ENCODE measurements around the gene PRF1. TPM values are rescaled to one million over a fixed set of nuclear protein-coding genes. Genes with fewer than 3 reads are reported as not detected.

Gene PRF1
- total RNA-seq, 2 experiments from 2014 or later, result 165 to 170 TPM

DNA sequence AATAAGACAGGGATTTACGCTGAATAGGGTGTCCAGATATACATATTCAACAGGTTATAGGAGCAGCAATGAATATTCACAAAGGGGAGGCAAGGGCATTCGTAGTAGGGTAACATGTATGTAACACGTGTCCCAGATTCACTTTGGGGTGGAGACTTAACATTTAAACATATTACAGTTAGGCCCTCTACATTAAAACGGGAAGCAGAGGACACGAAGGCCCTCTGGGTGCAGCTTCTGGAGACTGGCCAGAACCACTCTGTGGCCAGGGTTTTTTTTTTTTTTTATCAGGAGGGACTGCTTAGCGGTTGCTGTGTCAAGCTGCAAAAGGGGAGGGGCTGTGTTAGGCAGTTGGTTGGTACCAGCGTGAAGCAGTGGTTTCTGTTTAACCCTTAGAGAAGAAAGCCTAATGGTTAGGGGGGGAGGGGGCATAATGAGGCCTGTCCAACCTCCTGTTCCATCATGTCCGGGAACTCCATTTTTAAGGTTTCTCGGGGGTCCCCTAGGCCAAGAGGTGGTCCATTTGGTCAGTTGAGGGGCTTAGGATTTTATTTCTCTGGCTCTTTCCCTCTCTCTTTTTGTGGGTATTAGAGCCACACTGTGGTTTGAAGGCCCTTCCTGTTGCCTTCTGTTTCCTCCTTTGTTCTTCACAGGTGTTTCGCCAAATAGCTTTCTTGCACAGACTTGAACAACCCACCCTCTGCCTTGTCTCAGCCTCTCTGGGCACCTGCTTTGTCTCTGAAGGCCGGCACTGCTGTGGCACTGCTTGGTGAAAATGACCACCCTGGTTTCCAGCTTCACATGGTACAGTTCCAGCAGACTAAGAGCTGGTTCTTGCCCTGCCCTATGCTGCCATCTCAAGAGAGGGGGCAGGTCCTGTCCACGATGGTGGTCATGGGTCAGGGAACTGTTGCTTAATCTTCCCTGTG, 26.4 kb downstream of the PRF1 start:
- Mint-ChIP-seq H3K4me1 (peaks cover 60% of the 10 kb centered on the region), H3K4me3 (peak overlapping the region; percentile 69), H3K27me3 (peaks cover 5% of the 10 kb centered on the region), H3K27ac (peak overlapping the region; percentile 74), H3K36me3 (no peaks in the 10 kb centered on the region), H3K9me3 (no peaks in the 10 kb centered on the region)
- POLR2A ChIA-PET, result interaction anchor here (0.6 to 4.3 kb wide), 6 partner anchors 9 to 171 kb away, joined by 3 to 33 read pairs (median 4); partner anchors contain the start of gene PRF1
- DNase-seq, result no peak
- peak; percentile 8 for ATAC-seq (ENCODE audit: low read depth)

DNA sequence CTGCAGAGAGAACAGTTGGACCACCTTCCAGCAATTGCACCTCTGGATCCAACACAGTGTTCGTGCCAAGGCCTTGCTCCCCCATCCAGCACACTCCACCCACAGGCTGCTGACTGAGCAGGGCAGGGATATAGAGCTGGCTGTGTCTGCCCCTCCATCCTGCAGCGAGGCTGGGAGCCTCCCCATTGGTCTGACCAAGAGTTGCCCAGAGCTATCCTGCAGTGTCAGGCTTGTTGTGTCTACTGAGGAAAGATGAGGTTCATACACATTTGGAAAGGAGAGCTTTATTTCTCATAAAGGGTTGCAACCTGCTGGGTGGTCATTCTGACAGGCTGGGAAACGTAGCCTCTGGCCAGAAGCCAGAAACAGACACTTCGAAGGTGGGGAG, 27.1 kb downstream of the PRF1 start:
- POLR2A ChIA-PET, result interaction anchor here (0.6 to 4.3 kb wide), 3 partner anchors 17 to 170 kb away, joined by 3 to 33 read pairs (median 12); partner anchors contain the start of gene PRF1
- ATAC-seq (ENCODE audit: low read depth) (no peak), DNase-seq (no peak)
- Mint-ChIP-seq H3K27ac (peak overlapping the region; percentile 55), H3K4me1 (peaks cover 60% of the 10 kb centered on the region), H3K4me3 (no peak overlapping the region), H3K9me3 (no peaks in the 10 kb centered on the region), H3K27me3 (peaks cover 5% of the 10 kb centered on the region), H3K36me3 (no peaks in the 10 kb centered on the region)

DNA sequence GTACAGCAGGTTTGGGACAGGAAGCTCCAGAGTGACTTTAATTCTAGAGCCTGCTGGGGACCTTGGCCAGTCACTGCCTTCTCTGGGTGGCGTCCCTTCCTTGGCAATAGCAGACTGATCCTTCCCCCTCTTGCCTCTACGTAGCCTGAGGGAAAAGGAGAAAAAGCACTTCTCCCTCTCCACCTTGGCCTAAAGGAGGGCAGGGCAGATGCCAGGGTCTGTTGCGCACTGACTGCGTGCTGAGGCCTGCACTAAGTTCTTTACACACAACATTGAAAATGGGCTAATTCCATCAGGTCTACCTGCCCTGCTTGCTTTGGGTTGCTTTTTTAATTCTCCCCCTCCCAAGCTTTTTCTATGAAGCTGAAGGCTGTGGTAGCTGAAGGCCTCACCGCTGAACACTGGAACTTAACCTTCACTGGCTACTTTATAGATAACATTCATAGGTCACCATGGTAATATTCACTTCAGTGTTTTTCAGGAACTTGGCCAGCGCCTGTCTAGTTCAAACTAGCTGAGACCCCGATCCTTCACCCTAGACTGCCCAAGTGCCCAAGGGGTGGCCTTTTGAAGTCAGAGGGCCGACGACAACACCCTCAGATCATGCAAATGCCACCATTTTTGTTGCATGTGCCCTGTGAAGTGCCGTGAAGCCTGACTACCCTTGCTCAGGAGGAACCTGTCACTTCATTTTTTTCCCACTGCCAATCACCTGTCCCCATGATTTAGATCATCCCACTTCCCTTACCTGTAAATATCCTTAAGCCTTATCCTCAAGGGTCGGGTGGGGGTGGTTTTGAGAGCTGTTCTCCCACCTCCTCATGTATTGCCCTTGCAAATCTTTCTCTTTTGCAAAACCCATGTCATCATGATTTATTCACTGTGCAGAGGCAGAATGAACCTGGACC, 28.7 kb downstream of the PRF1 start:
- ATAC-seq (ENCODE audit: low read depth) (no peak), DNase-seq (no peak)
- Mint-ChIP-seq H3K27me3 (peaks cover 5% of the 10 kb centered on the region), H3K27ac (no peak overlapping the region), H3K36me3 (no peaks in the 10 kb centered on the region), H3K9me3 (no peaks in the 10 kb centered on the region), H3K4me3 (no peak overlapping the region), H3K4me1 (peaks cover 56% of the 10 kb centered on the region)
- POLR2A ChIA-PET, result no interaction called here

DNA sequence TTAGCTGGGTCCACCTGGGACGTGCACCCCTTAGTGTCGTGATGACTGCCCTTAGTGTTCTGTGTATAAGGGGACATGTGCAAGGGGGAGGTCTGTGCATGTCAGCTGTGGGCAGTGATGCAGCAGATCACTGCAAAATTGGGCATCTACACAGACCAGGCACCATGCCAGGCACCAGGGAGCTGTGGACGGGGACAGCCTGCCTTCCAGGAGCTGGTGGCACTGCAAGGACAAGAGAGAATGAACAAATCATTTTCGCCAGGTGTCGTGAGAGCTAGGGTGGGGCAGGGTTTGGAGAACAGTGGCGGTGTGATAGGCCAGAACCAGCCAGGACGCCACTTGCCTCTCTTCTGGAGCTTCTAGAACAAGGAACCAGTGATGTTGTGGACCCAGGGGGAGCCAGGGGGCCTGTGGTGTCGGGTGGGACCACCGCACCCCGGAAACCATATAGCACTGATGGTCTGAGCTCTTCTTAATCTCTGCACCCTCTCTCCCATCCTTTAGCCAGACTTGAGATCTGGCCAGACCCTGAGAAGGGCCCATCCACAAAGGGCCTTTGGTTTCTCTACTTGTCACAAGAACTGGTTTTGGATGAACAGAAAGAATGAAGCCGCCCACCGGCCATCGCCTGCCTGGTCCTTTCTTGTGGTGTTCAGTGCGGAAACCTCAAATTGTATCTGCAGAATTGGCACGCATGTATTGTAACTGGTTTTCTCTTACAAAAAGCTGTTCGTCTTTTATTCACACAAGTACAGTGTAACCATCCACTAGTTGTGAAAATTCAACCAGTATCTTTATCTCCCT, 30.7 kb downstream of the PRF1 start:
- peaks cover 40% of the 10 kb centered on the region for H3K4me1 Mint-ChIP-seq
- no peak for DNase-seq
- no peak overlapping the region for H3K4me3 Mint-ChIP-seq
- no peak for ATAC-seq (ENCODE audit: low read depth)
- H3K36me3 Mint-ChIP-seq, result no peaks in the 10 kb centered on the region
- POLR2A ChIA-PET, result no interaction called here
- H3K27me3 Mint-ChIP-seq, result peaks cover 5% of the 10 kb centered on the region
- no peaks in the 10 kb centered on the region for H3K9me3 Mint-ChIP-seq
- H3K27ac Mint-ChIP-seq, result peak overlapping the region; percentile 78

DNA sequence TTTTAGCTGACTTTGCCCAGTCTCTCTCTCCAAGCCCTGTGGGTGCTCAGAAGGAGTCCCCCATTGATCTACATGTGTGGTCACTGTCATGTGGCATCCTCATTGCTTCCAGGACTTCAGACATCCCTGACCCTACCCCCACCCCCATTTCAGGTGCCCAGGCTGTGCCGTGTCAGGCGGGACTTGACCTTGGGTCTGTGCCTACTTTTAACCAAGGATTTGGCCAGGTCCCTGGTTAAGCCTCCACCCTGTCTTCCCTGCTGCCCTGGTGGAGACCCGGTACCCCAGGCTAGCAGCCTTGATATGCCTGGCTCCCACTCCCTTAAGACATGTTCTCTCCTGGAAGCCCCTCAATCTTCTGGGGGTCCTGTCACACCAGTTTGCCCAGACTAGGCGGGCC, 31.3 kb downstream of the PRF1 start:
- peaks cover 34% of the 10 kb centered on the region for H3K4me1 Mint-ChIP-seq
- H3K4me3 Mint-ChIP-seq, result no peak overlapping the region
- DNase-seq (no peak), ATAC-seq (ENCODE audit: low read depth) (no peak)
- H3K27me3 Mint-ChIP-seq, result peaks cover 5% of the 10 kb centered on the region
- no peaks in the 10 kb centered on the region for H3K9me3 Mint-ChIP-seq
- no peak overlapping the region for H3K27ac Mint-ChIP-seq
- H3K36me3 Mint-ChIP-seq, result no peaks in the 10 kb centered on the region
- POLR2A ChIA-PET, result no interaction called here

DNA sequence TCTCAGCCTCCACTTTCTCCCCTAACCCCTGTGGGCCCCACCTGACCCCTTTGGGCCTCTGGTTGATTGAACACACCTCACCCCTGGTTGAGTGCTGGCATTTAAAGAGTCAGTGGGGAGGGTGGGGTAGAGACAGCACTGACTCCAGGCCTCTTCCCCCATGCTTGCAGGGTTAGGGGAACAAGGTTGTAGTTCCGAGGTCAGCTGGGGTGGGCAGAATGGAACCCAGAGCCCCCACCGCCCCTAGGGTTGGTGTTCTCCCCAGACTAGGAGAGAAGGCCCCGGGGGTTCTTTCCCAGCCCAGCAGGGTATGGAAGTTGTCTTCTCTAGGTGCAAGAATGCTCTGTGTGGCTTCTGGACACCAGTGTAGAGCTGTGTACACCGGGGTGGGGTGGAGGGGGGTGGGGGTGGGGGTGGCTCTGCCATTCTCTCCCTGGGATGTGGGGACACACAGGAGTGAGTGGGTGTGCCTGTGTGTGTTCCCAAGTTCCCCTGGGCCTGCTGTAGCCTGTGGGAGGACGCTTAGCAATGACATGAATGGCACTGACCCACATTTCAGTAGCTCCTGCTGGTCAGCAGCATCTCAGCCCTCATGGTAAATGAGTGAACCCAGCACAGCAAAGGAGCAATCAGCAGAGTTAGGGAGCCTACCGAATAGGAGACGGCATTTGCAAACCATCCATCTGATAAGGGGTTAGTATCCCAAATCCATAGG, 33.6 kb downstream of the PRF1 start:
- POLR2A ChIA-PET, result interaction anchor here (0.6 to 1.2 kb wide), 2 partner anchors 9 to 32 kb away, joined by 4 to 5 read pairs; no protein-coding TSS in a partner anchor
- Mint-ChIP-seq H3K27ac (no peak overlapping the region), H3K27me3 (peaks cover 3% of the 10 kb centered on the region), H3K4me3 (peak overlapping the region; percentile 29), H3K4me1 (peaks cover 31% of the 10 kb centered on the region), H3K36me3 (no peaks in the 10 kb centered on the region), H3K9me3 (no peaks in the 10 kb centered on the region)
- no peak for ATAC-seq (ENCODE audit: low read depth)
- no peak for DNase-seq

DNA sequence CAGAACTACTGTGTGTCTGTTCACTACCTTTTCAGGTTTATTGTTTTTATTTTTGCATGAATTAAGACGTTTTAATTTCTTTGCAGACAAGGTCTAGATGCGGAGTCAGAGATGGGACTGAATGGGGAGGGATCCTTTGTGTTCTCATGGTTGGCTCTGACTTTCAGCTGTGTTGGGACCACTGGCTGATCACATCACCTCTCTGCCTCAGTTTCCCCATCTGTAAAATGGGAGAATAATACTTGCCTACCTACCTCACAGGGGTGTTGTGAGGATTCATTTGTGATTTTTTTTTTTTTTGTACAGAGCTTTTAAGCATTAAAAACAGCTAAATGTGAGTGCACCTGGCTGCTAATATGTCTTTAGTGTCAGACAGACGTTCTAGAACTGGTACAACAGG, 34.4 kb downstream of the PRF1 start:
- Mint-ChIP-seq H3K36me3 (no peaks in the 10 kb centered on the region), H3K9me3 (no peaks in the 10 kb centered on the region), H3K27ac (no peak overlapping the region), H3K4me1 (peaks cover 36% of the 10 kb centered on the region), H3K27me3 (peaks cover under 1% of the 10 kb centered on the region), H3K4me3 (no peak overlapping the region)
- DNase-seq, result no peak
- POLR2A ChIA-PET, result interaction anchor here (1.2 kb wide), 1 partner anchor 10 kb away, joined by 5 read pairs; no protein-coding TSS in a partner anchor
- ATAC-seq (ENCODE audit: low read depth), result no peak

DNA sequence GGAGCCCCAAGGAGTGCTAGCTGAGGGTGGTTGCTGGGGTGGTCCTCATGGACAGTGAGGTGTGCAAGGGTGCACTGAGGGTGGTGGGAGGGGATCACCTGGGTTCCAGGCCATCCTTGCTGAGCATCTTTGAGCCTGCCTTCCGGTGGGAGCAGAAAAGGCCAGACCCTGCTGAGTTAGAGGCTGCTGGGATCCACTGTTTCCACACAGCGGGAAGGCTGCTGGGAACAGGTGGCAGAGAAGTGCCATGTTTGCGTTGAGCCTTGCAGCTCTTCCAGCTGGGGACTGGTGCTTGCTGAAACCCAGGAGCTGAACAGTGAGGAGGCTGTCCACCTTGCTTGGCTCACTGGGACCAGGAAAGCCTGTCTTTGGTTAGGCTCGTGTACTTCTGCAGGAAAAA, 34.9 kb downstream of the PRF1 start:
- peaks cover 40% of the 10 kb centered on the region for H3K4me1 Mint-ChIP-seq
- H3K27ac Mint-ChIP-seq, result no peak overlapping the region
- no peak for ATAC-seq (ENCODE audit: low read depth)
- no peaks in the 10 kb centered on the region for H3K27me3 Mint-ChIP-seq
- H3K9me3 Mint-ChIP-seq, result no peaks in the 10 kb centered on the region
- POLR2A ChIA-PET, result interaction anchor here (1.2 kb wide), 1 partner anchor 10 kb away, joined by 5 read pairs; no protein-coding TSS in a partner anchor
- no peaks in the 10 kb centered on the region for H3K36me3 Mint-ChIP-seq
- no peak overlapping the region for H3K4me3 Mint-ChIP-seq
- peak; percentile 16 for DNase-seq

DNA sequence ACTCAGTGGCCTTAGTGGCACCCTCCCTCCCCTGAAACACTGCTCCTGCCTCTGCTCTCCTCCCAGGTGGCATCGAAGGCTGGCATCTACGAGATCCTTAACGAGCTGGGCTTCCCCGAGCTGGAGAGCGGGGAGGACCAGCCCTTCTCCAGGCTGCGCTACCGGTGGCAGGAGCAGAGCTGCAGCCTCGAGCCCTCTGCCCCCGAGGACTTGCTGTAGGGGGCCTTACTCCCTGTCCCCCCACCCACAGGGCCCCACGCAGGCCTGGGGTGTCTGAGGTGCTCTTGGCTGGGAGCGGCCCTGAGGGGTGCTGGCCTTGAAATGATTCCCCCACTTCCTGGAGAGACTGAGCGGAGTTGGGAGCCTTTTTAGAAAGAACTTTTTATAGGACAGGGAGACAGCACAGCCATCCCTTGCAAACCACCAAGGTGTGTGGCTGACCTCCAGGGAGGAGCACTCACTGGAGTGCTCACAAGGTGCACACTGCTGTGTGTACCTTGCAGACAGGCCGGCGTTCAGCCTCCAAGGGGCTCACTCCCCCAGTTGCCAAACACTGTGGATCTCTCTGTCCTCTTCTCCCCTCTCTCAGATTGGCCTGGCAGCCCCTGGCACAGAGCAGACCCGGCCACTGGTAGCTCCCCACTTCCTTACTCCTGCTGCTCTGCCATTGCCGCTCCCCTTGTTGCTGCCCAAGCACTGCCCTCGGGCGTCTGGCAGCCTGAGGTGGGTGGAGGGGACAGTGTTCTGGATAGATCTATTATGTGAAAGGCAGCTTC, 35.8 kb downstream of the PRF1 start:
- H3K27me3 Mint-ChIP-seq, result no peaks in the 10 kb centered on the region
- POLR2A ChIA-PET, result no interaction called here
- peaks cover 40% of the 10 kb centered on the region for H3K4me1 Mint-ChIP-seq
- ATAC-seq (ENCODE audit: low read depth), result no peak
- DNase-seq, result no peak
- peak overlapping the region; percentile 78 for H3K27ac Mint-ChIP-seq
- H3K9me3 Mint-ChIP-seq, result no peaks in the 10 kb centered on the region
- no peaks in the 10 kb centered on the region for H3K36me3 Mint-ChIP-seq
- no peak overlapping the region for H3K4me3 Mint-ChIP-seq

DNA sequence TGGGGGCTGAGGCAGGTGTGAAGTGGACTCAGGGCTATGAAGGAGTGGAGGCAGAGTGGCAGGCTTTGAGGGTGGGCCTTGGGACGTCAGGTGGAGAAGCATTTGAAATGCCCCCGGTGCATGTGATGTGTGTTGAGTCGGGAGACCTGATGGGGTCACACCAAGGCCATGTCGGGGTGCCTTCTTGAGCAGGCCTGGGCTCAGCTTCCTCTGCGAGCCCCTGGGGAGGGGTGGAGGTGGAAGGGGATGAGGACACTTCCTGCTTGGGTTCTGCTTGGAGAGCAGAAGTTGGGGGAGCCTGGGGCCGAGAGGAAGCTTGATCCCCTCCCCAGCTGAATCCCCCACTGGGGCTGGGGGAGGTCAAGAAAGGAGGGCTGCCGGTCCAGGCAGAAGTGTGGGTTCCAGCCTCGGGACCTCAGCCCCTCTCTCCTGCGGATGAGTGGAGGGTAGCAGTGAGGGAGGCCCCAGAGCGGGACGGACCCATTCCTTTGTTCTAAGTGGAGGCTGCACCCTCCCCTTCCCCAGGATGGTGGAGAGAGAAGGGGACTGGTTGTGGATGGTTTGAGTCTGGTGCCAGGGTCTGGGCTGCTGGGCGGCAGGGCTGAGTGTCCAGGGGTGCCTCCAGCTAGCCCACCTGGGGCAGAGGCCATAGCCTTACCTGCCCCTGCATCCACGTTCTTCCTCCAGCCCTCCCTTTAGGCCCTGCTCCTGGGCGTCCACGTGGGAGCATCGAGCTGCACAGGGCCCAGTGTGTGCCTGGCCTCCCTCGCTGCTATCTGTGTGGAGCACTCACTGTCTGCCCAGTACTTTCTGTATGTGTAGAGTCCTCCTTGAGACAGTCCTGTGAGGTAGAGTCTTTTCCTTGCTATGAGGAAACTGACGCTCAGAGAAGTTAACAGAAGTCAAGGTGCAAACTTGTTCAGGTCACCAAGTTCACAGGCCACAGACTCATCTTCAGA, 36.7 kb downstream of the PRF1 start:
- H3K27ac Mint-ChIP-seq, result peak overlapping the region; percentile 25
- H3K4me1 Mint-ChIP-seq, result peaks cover 44% of the 10 kb centered on the region
- no peak overlapping the region for H3K4me3 Mint-ChIP-seq
- ATAC-seq (ENCODE audit: low read depth), result no peak
- H3K9me3 Mint-ChIP-seq, result no peaks in the 10 kb centered on the region
- DNase-seq, result no peak
- no peaks in the 10 kb centered on the region for H3K36me3 Mint-ChIP-seq
- H3K27me3 Mint-ChIP-seq, result no peaks in the 10 kb centered on the region
- POLR2A ChIA-PET, result no interaction called here

DNA sequence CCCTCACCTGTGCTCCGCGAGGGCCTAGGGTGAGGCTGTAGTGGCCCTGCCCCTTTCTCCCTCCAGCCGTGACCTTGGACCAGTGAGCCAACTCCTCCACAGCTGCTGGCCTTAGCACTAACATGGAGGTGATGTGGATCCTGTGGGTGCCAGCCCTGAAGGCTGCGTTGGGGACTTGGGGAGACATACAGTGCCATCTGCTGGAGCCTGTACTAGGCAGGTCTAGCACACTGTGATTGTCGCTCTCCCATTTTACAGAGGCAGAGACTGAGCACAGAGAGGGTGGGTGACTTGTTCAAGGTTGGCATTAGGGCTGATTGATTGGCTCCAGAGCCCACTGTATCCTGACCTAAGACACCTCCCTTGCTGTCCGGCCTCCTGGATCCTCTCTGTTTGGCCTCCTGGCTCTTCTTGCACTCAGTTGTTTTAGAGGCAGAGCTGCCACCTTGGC, 37.6 kb downstream of the PRF1 start:
- no peak overlapping the region for H3K27ac Mint-ChIP-seq
- H3K9me3 Mint-ChIP-seq, result no peaks in the 10 kb centered on the region
- POLR2A ChIA-PET, result no interaction called here
- no peak overlapping the region for H3K4me3 Mint-ChIP-seq
- ATAC-seq (ENCODE audit: low read depth) (peak; percentile 33), DNase-seq (no peak)
- no peaks in the 10 kb centered on the region for H3K36me3 Mint-ChIP-seq
- H3K27me3 Mint-ChIP-seq, result no peaks in the 10 kb centered on the region
- H3K4me1 Mint-ChIP-seq, result peaks cover 44% of the 10 kb centered on the region

All from activated naive CD8-positive, alpha-beta T cell treated with anti-CD3 and anti-CD28 coated beads, Interleukin-2, amount 10 ng/mL, durations not matched to agents 7 days and 5 days (primary cell).